ENCODE data around the gene TCF12. TPM values are rescaled to one million over a fixed set of nuclear protein-coding genes. Genes with fewer than 3 reads are reported as not detected.

TCF12 gene
- total RNA-seq, 8 experiments from 2014 or later: 34.7 to 177 (median 99.7) TPM

- Histone ChIP-seq H3K27ac (no peak overlapping the region), H3K4me3 (no peak overlapping the region), H3K4me1 (replicated peaks in 1 of 2) (peaks cover 4 to 12% of the 10 kb centered on the region in 2 donors)
- WGBS, 10 experiments: 96 to 97% methylated on average over 3 to 5 of the region's 12 CpGs; no CpG with 5 or more reads in 8 of the 10 experiments
- in situ Hi-C loops (cut with MboI; ENCODE audit: low pct_unique_long_range_greater_than_20kb in 2 of 9, low sequenced_read_pairs in 9 of 9, unreplicated experiment in 9 of 9): loop anchor here in 3 of 9 experiments (25.0 kb wide), 2 partner anchors 186 to 836 kb away; no protein-coding TSS in a partner anchor
- ATAC-seq (replicated peaks in 6 of 8): no peak
These were observed 404.9 kb downstream of the TCF12 start for GRCh38 chr15:57323299-57323805.

- Histone ChIP-seq H3K4me1 (replicated peaks in 1 of 2) (peaks cover 4 to 12% of the 10 kb centered on the region in 2 donors), H3K4me3 (no peak overlapping the region), H3K27ac (no peak overlapping the region)
- peak in 6 of 8 experiments; percentile 42 to 95 (median 56) for ATAC-seq (replicated peaks in 6 of 8)
- 100% methylated on average over 1 of the region's 6 CpGs; no CpG with 5 or more reads in 9 of the 10 experiments for WGBS, 10 experiments
- in situ Hi-C loops (cut with MboI; ENCODE audit: low pct_unique_long_range_greater_than_20kb in 2 of 9, low sequenced_read_pairs in 9 of 9, unreplicated experiment in 9 of 9): loop anchor here in 3 of 9 experiments (25.0 kb wide), 2 partner anchors 187 to 837 kb away; no protein-coding TSS in a partner anchor
These were observed 405.6 kb downstream of the TCF12 start for GRCh38 chr15:57323806-57324589.

- H3K27ac ChIP-seq: no peak overlapping the region
- 50 to 92% (median 64%) methylated on average over 2 of the region's 3 CpGs; no CpG with 5 or more reads in 3 of the 10 experiments for WGBS, 10 experiments
- in situ Hi-C loops (cut with MboI; ENCODE audit: low pct_unique_long_range_greater_than_20kb in 2 of 9, low sequenced_read_pairs in 9 of 9, unreplicated experiment in 9 of 9): loop anchor here in 3 of 9 experiments (25.0 kb wide), 2 partner anchors 187 to 837 kb away; no protein-coding TSS in a partner anchor
These were observed 406.1 kb downstream of the TCF12 start for GRCh38 chr15:57324590-57324890.

GRCh38 chr15:57324944-57325679 lies 406.7 kb downstream of the TCF12 start:
- Histone ChIP-seq H3K4me3 (no peak overlapping the region), H3K4me1 (replicated peaks in 1 of 2) (peaks cover 4 to 12% of the 10 kb centered on the region in 2 donors), H3K27ac (no peak overlapping the region)
- WGBS, 10 experiments: 68 to 98% (median 86%) methylated on average over 1 to 8 of the region's 11 CpGs
- in situ Hi-C loops (cut with MboI; ENCODE audit: low pct_unique_long_range_greater_than_20kb in 2 of 9, low sequenced_read_pairs in 9 of 9, unreplicated experiment in 9 of 9): loop anchor here in 5 of 9 experiments (25.0 kb wide), 3 partner anchors 188 to 838 kb away; no protein-coding TSS in a partner anchor
- ATAC-seq (replicated peaks in 6 of 8): no peak

More at GRCh38 chr15:57324590-57324890, 406.1 kb downstream of the TCF12 start:
- Histone ChIP-seq H3K4me3 (no peak overlapping the region), H3K4me1 (replicated peaks in 1 of 2) (peaks cover 4 to 12% of the 10 kb centered on the region in 2 donors)
- ATAC-seq (replicated peaks in 6 of 8): no peak

GRCh38 chr15:57326196-57326595 lies 407.8 kb downstream of the TCF12 start:
- peaks cover 4 to 5% of the 10 kb centered on the region in 2 donors for H3K4me1 ChIP-seq (replicated peaks in 1 of 2)
- in situ Hi-C loops (cut with MboI; ENCODE audit: low pct_unique_long_range_greater_than_20kb in 2 of 9, low sequenced_read_pairs in 9 of 9, unreplicated experiment in 9 of 9): loop anchor here in 2 of 9 experiments (25.0 kb wide), 1 partner anchor 211 kb away; no protein-coding TSS in a partner anchor

GRCh38 chr15:57327985-57328471 lies 409.6 kb downstream of the TCF12 start:
- ATAC-seq (replicated peaks in 6 of 8): peak in 3 of 8 experiments; percentile 18 to 91 (median 67)
- no peak overlapping the region for H3K27ac ChIP-seq
- in situ Hi-C loops (cut with MboI; ENCODE audit: low pct_unique_long_range_greater_than_20kb in 2 of 9, low sequenced_read_pairs in 9 of 9, unreplicated experiment in 9 of 9): loop anchor here in 2 of 9 experiments (25.0 kb wide), 1 partner anchor 209 kb away; no protein-coding TSS in a partner anchor

More at GRCh38 chr15:57326196-57326595, 407.8 kb downstream of the TCF12 start:
- H3K4me3 ChIP-seq: no peak overlapping the region
- ATAC-seq (replicated peaks in 6 of 8): no peak
- WGBS, 10 experiments: 80 to 95% (median 88%) methylated on average over 1 to 8 of the region's 23 CpGs; no CpG with 5 or more reads in 4 of the 10 experiments
- no peak overlapping the region for H3K27ac ChIP-seq

GRCh38 chr15:57328479-57328878 lies 410.0 kb downstream of the TCF12 start:
- ATAC-seq (replicated peaks in 6 of 8): no peak
- H3K4me3 ChIP-seq: no peak overlapping the region
- H3K27ac ChIP-seq: no peak overlapping the region
- 80 to 100% (median 89%) methylated on average over 1 to 8 of the region's 8 CpGs; no CpG with 5 or more reads in 1 of the 10 experiments for WGBS, 10 experiments
- in situ Hi-C loops (cut with MboI; ENCODE audit: low pct_unique_long_range_greater_than_20kb in 2 of 9, low sequenced_read_pairs in 9 of 9, unreplicated experiment in 9 of 9): loop anchor here in 2 of 9 experiments (25.0 kb wide), 1 partner anchor 209 kb away; no protein-coding TSS in a partner anchor
- peaks cover 0 to 4% of the 10 kb centered on the region in 2 donors for H3K4me1 ChIP-seq (replicated peaks in 1 of 2)

More at GRCh38 chr15:57327985-57328471, 409.6 kb downstream of the TCF12 start:
- 9 to 100% (median 82%) methylated on average over 2 to 10 of the region's 11 CpGs; no CpG with 5 or more reads in 2 of the 10 experiments for WGBS, 10 experiments
- Histone ChIP-seq H3K4me3 (no peak overlapping the region), H3K4me1 (replicated peaks in 1 of 2) (peaks cover 0 to 5% of the 10 kb centered on the region in 2 donors)

GRCh38 chr15:57328897-57329296 lies 410.5 kb downstream of the TCF12 start:
- WGBS, 10 experiments: 10 to 92% (median 85%) methylated on average over 2 to 4 of the region's 5 CpGs; no CpG with 5 or more reads in 3 of the 10 experiments
- no peak for ATAC-seq (replicated peaks in 6 of 8)
- Histone ChIP-seq H3K4me1 (replicated peaks in 1 of 2) (no peaks in the 10 kb centered on the region), H3K4me3 (no peak overlapping the region), H3K27ac (no peak overlapping the region)
- in situ Hi-C loops (cut with MboI; ENCODE audit: low pct_unique_long_range_greater_than_20kb in 2 of 9, low sequenced_read_pairs in 9 of 9, unreplicated experiment in 9 of 9): loop anchor here in 2 of 9 experiments (25.0 kb wide), 1 partner anchor 208 kb away; no protein-coding TSS in a partner anchor

GRCh38 chr15:57329582-57330367 lies 411.3 kb downstream of the TCF12 start:
- WGBS, 10 experiments: 80 to 100% (median 100%) methylated on average over 1 to 5 of the region's 13 CpGs; no CpG with 5 or more reads in 1 of the 10 experiments
- Histone ChIP-seq H3K4me3 (no peak overlapping the region), H3K4me1 (replicated peaks in 1 of 2) (no peaks in the 10 kb centered on the region), H3K27ac (no peak overlapping the region)
- in situ Hi-C loops (cut with MboI; ENCODE audit: low pct_unique_long_range_greater_than_20kb in 2 of 9, low sequenced_read_pairs in 9 of 9, unreplicated experiment in 9 of 9): loop anchor here in 2 of 9 experiments (25.0 kb wide), 1 partner anchor 208 kb away; no protein-coding TSS in a partner anchor
- ATAC-seq (replicated peaks in 6 of 8): peak in 1 of 8 experiments; percentile 14

- in situ Hi-C loops (cut with MboI; ENCODE audit: low pct_unique_long_range_greater_than_20kb in 2 of 9, low sequenced_read_pairs in 9 of 9, unreplicated experiment in 9 of 9): loop anchor here in 2 of 9 experiments (25.0 kb wide), 1 partner anchor 207 kb away; no protein-coding TSS in a partner anchor
- peak in 1 of 8 experiments; percentile 13 for ATAC-seq (replicated peaks in 6 of 8)
- no peak overlapping the region for H3K4me3 ChIP-seq
- WGBS, 10 experiments: 39 to 93% (median 75%) methylated on average over 4 to 13 of the region's 14 CpGs; no CpG with 5 or more reads in 1 of the 10 experiments
- no peaks in the 10 kb centered on the region for H3K4me1 ChIP-seq (replicated peaks in 1 of 2)
- H3K27ac ChIP-seq: no peak overlapping the region
These were observed 412.3 kb downstream of the TCF12 start for GRCh38 chr15:57330619-57331340.

- 79 to 100% (median 91%) methylated on average over 1 to 5 of the region's 8 CpGs; no CpG with 5 or more reads in 3 of the 10 experiments for WGBS, 10 experiments
- in situ Hi-C loops (cut with MboI; ENCODE audit: low pct_unique_long_range_greater_than_20kb in 2 of 9, low sequenced_read_pairs in 9 of 9, unreplicated experiment in 9 of 9): loop anchor here in 2 of 9 experiments (25.0 kb wide), 1 partner anchor 205 kb away; no protein-coding TSS in a partner anchor
- Histone ChIP-seq H3K4me3 (no peak overlapping the region), H3K27ac (no peak overlapping the region), H3K4me1 (replicated peaks in 1 of 2) (no peaks in the 10 kb centered on the region)
- ATAC-seq (replicated peaks in 6 of 8): no peak
These were observed 413.9 kb downstream of the TCF12 start for GRCh38 chr15:57332326-57332725.

All from motor neuron (in vitro differentiated cells).